SKM-1 (cell line): ENCODE data around the gene AP5S1.
"Not testable (repeated sequence)": the region's sequence is repeated elsewhere in the genome, so short reads cannot be mapped to it uniquely, and the experiment has no call there.

Experiments
- DNase-seq: peaks from one replicate; lab custom pipeline; 2025; ENCODE audit not compliant: unreplicated experiment; lab: John Stamatoyannopoulos, UW

The AP5S1 gene

DNA sequence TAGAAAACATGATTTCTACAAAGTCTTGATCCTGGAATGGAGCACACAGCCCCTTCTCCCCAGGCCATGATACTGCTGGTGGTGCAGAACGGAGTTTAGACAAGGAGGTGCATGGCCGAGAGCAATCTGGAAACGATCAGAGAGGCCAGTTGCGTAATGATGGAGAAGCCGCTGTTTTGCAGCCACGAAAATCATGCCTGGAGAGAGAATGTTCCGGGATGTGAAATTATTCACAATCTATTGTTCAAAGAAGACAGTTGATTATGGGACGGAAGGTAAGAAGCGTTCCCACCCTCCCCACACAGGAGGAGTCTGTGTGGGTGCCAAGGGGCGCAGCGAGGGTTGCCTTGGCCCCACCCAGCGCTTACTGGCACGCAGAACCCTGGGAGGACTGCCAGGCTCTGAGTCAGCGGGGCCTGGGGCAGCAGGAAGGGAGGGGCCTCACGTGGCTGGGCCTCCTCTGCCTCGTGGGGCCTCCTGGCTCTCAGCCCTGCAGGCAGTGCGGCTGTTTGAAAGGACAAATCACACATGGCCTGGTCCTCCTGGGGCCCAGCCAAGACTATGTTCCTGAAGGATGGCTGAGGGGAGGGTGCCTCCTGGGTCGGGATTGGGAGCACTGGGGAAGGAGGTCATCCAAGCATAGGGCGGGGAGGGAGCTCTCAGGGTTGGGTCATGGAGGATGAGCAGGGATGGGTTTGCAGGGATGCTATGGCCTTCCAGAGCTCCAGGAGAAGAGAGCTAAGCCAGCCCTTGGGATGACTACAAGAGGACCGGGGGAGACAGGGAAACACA lies 8.7 kb upstream of the AP5S1 start:
- DNase-seq = no peak

DNA sequence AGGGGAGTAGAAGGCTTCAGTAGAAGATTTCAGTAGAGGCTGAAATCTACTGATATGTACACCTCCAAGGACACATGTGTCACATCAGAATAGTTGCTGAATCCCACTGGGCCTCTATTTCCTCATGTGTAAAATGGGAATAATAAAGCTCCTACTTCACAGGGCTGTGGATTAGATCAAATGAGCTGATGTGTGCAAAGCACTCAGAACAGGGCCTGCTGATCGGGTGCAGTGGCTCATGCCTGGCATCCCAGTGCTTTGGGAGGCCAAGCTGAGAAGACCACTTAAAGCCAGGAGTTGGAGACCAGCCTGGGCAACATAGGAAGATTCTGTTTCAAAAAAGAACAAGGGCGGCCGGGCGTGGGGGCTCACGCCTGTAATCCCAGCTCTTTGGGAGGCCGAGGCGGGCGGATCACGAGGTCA lies 8.1 kb upstream of the AP5S1 start:
- no peak for DNase-seq

DNA sequence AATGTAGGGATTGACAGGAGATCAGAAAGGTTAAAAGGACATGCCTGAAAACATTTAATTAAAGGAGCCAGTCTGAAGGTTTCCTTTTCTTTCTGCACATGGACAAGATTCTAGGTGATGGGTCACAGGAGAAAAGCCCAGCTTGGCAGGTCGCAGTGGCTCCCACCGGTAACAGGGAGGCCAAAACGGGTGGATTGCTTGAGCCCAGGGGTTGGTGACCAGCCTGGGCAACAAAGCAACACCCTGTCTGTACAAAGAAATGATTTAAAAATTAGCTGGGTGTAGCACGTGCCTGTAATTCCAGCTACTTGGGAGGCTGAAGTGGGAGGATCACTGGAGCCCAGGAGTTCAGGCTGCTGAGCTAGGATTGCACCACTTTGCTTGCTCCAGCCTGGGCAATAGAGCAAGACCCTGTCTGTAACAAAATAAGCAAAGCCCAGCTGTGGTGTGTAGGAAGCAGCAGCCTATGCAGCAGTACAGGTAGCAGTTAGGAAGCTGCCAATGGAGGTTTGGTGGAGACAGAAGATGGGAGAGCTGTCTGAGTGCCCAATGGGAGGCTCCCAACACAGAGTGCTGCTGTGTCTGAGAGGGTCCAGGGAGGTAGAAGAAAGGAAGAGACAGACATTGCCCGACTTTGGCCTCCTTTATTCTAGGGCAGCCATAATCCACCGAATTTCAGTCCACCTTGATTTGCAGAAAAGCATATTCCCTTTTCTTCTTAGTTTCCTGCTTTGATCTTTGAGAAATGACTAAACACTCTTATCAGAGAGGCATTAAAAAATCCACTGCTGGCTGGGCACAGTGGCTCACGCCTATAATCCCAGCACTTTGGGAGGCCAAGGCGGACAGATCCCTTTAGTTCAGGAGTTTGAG lies 7.1 kb upstream of the AP5S1 start:
- DNase-seq = no peak

DNA sequence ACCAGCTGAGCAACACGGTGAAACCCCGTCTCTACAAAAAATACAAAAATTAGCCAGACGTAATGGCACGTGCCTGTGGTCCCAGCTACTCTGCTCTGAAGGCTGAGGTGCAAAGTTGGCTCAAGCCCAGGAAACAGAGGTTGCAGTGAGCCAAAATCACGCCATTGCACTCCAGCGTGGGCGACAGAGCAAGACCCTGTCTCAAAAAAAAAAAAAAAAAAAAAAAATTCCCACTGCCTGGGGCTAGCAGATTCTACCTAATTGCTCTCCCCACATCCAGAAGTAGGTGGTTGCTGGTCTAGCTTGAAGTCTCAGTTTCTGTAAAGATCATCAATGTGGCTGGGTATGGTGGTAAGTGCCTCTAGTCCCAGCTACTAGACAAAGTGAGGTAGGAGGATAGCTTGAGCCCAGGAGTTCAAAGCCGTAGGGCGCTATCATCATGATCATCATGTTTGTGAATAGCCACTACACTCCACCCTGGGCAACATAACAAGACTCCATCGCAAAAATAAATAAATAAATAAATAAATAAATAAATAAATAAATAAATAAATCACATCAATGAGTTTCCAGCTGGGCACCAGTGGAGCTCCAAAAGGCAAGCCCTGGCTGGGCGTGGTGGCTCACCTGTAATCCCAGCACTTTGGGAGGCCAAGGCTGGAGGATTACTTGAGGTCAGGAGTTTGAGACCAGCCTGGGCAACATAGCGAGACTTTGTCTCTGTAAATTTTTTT lies 6.3 kb upstream of the AP5S1 start:
- DNase-seq = no peak

DNA sequence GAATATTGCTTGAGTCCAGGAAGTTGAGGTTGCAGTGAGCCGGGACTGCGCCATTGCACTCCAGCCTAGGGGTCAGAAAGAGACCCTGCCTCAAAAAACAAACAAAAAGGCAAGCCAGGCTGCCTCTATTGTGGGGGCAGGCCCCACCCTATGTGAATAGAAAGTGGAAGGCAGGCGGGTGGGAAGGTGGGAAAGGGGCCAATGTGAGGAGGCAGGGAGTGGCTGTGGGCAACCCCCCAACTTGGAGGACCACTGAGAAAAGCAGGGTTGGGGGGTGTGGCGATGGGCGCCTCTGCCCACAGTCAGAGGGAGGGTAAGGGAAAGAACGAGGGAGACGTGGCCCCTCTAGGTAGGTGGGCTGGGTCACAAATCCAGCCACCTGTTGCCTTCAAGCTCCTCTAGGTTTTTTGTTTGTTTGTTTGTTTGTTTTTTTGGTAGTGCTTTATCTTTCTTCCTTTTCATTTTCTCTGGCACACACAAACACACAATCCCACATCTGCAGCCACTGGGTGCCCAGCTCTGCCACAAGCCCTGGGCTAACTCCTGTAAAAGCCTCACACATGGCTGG lies 5.3 kb upstream of the AP5S1 start:
- DNase-seq = no peak

DNA sequence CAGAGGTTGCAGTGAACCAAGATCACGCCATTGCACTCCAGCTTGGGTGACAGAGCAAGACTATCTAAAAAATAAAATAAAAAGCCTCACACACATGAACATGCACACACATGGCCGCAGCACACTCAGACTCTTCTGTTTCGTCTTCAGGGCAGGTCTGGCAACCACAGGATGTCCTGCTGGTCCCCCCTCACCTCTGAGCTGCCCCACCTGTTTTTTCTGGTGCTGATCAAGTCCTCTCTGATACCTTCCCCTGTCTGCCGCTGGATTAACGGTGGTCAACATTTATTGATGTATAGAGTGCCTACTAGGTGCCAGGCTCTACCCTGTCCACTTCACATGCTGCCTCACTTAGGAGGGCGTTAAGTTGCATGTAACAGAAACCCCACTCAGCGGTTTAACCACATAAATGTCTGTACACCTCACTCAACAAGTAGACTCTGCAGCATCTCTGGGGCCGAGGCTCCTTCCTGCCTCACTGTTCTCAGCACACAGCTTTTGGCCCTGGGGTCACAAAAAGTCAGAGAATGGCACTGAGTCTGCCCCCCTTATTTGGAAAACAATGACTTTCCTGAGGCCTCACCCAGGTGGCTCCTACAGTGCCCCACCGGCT lies 4.5 kb upstream of the AP5S1 start:
- DNase-seq = no peak

DNA sequence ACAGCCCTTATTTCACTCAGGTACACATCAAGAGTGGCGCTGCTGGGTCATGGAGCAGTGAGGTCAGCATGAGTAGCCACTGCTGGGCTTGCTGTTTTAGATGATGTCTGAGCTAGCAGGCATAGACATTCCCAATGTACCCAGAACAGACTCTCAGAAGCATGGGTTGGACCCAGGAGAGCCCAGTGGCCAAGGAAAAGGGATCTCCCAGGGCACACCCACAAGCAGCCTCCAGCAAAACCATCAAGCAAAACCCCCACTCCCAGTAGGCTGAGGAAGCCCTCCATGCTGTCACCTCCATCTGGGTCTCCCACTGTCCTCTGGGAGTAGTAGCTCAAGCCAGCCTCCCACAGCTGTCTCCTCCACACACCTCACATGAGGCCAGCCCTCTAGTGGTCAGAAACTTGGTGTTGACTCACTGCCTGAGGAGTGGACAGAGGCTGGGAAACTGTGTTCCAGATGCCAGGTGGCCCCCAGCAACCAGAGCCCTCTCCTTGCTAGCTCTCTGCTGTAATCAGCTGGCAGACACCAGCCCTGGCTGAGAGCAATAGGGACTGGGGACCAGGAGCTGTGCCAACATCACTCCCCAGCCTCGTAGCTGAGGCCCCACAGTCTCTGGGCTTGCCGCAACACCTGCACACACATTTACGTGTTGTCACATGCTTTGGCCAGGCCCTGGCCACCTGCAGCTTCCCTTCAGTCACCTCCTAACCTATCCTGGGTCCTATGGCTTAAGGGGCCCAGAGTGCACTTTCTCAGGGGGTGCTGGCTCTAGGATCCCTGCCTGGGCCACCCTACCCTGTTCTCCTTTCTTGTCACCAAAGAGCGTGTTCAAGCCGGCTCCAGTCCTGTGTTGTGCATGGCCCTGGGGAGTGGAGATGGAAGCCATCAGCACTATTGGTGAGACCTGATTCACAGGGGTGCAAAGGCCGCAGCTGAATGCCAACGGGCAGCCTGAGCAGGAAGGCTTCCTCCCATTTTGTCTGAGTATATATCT lies 1.9 kb upstream of the AP5S1 start:
- peak; percentile 7 for DNase-seq

DNA sequence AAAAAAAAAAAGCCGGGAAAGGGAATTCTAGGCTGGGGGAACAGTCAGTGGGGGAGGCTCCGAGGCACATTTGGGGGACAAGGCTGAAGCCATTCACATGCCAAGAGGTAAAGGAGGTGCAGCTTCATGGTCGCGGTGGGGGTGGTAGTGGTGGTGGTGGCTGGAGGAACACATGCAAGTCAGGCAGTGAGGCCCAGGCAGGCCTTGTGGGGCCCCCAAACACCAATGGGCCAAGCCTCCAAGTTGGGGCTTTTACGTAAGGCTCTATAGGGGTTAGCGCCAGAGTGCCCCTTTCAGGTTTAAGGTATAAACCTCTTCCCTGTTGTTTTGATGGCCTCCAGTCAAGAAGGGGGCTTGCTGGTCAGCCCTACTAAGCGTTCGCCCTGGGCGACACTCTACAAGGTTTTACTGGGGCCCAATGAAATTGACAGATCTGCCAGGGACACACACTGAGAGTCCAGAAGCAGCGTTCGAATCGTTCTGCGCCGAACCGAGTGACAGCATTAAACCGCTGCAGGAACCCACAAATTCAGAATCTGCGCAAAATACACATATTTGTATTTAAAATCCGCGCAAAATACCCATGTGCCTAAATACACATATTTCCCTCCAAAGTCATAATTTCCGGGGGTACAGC lies 818 bp upstream of the AP5S1 start:
- DNase-seq = no peak

DNA sequence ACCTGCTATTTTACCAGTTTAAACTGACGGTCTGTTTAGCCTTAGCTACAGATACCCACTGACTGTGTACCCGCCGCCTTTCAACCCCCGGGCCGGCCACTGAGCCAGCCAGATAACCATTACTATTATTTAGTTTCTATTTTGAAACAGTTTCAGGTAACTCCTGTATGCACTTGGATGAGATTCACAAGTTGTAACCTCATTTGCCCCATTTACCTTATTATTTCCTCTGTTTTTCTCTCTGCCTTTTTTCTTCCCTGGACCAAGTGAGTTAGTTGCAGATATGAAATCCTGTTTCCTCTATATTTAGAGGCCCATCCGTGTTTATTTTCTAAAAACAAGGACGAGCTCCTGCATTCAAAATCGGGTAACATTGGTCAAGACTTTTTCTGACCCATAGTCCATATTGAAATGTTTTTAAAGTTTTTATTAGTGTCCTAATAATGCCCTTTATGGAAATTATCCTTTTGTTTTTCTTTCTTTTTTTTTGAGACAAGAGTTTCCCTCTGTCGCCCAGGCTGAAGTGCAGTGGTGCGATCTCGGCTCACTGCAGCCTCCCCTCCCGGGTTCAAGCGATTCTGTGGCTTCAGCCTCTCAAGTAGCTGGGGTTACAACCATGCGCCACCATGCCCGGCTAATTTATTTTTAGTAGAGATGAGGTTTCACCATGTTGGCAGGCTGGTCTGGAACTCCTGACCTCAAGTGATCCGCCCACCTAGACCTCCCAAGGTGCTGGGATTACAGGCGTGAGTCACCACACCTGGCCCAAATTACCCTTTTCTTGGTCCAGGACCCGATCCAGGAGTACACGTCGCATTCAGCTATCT lies 767 bp downstream of the AP5S1 start:
- DNase-seq = no peak

DNA sequence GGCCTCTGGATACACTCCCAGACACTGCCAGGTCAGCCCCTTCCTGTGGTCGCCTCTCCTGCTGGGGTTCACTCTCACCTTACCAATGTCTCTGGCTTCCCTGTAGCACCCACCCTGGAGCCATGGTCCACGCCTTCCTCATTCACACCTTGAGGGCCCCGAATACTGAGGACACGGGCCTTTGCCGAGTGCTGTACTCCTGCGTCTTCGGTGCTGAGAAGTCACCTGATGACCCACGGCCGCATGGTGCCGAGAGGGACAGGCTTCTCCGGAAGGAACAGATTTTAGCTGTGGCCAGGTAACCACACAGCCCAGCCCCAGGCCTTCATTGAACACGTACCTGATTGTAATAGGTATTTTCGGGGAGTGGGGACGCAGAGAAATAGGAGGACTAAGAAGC lies 1.6 kb downstream of the AP5S1 start:
- DNase-seq = no peak

DNA sequence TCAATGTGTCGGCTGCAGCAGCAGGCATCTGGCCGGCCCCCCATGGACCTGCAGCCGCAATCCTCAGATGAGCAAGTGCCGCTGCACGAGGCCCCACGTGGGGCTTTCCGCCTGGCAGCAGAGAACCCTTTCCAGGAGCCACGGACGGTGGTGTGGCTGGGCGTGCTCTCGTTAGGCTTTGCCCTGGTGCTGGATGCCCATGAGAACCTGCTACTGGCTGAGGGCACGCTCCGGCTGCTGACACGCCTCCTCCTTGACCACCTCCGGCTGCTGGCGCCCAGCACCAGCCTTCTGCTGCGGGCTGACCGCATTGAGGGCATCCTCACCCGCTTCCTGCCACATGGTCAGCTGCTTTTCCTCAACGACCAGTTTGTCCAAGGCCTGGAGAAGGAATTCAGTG lies 3.5 kb downstream of the AP5S1 start:
- DNase-seq = no peak

DNA sequence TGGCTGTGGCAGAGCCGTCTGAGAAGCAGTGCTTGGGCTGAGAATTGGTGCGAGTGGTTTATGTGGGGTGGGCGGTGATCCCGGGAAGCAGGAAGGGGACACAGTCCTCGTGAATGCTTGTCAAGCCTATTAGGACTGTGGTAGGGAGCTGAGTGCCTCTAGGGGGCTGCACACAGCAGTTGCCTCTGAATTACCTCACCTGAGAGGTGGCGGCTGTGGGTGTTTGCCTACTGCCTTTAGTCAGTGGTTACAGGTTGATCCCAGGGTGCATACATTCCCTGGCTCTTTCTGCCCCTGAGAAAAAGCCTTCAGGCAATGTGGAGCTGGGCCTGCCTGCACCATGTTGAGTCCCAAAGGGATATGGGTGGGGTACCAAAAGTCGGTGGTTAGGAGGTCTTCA lies 5.2 kb downstream of the AP5S1 start:
- DNase-seq = no peak

DNA sequence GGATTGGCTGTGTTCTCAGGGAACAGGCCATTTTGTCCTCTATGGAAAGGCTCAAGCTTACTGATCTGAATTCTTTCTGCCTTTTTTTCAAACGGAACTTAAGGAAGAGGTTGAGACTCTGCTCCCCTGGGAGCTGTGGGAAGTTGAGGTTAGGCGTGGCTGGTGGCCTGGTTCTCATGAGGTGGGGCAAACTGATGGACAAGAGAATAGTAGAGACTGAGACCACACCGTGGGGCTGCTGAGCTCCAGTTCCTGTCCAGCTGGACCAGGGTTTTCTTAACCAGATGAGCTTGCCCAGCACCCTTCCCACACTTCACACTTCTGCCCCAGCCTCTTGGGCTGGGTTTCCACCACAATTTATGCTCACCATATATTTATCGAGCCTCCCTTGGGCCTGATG lies 6.1 kb downstream of the AP5S1 start:
- no peak for DNase-seq

DNA sequence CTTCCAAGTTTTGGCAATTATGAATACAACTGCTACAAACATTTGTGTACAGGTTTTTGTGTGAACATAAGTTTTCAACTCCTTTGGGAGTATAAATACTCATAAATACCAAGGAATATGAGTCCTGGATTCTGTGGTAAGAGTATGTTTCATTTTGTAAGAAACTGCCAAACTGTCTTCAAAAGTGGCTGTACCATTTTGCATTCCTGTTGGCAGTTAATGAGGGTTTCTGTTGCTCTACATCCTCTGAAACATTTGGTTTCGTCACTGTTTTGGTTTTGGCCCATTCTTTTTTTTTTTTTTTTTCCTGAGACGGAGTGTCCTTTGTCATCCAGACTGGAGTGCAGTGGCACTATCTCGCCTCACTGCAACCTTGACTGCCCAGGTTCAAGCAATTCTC lies 8.5 kb downstream of the AP5S1 start:
- DNase-seq = no peak

DNA sequence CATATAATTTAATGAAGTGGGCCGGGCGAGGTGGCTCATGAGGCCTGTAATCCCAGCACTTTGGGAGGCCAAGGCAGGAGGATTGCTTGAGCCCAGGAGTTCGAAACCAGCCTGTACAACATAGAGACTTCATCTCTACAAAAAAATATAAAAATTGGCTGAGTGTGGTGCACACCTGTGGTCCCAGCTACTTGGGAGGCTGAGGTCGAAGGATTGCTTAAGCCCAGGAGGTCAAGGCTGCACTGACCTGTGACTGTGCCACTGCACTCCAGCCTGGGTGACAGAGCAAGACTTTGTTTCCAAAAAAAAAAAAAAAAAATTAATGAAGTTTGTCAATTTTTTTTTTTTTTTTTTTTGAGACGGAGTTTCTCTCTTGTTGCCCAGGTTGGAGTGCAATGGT lies 9.5 kb downstream of the AP5S1 start:
- not testable (repeated sequence) for DNase-seq

DNA sequence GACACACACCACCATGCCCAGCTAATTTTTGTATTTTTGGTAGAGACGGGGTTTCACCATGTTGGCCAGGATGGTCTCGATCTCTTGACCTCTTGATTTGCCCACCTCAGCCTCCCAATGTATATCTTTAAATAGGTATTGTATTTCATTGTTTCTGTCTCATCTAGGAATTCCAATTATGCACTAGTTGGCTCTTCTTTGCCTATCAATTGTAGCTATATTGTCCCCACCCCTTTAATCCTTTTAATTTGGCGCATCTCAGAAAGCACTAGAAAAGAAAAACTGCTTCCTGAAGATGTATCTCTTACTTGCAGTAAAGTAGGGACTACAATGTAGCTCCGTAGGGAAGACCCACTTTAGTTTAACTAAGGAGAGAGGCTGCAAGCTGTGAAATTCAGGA lies 15.8 kb downstream of the AP5S1 start:
- DNase-seq = no peak

DNA sequence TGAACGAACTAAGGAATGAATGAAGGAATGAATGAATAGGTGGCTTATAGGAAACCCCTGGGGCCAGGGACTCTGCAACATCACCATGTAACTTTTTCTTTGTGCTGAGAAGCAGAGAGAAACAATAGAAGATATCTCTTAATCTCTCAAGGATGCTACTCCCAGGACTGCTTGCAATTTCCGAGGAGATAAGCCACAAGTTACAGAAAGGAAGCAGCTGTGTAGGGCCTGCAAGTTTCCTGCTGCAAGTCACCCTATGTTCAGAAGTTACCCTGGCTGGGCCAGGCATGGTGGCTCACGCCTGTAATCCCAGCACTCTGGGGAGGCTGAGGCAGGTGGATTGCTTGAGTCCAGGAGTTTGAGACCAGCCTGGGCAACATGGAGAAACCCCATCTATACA lies 19.0 kb downstream of the AP5S1 start:
- peak; percentile 11 for DNase-seq

DNA sequence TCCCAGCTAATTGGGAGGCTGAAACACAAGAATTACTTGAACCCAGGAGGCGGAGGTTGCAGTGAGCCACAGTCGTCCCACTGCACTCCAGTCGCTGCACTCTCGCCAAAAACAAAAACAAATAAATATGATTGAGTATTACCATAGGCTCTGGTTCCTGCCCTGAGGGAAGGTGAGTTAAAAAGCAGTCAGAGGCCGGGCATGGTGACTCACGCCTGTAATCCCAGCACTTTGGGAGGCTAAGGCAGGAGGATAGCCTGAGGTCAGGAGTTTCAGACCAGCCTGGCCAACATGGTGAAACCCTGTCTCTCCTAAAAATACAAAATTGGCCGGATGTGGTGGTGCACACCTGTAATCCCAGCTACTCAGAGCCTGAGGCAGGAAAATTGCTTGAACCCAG lies 19.9 kb downstream of the AP5S1 start:
- DNase-seq = not testable (repeated sequence)
